Activated CD8-positive, alpha-beta memory T cell treated with anti-CD3 and anti-CD28 coated beads for 4 hours (primary cell): ENCODE results near the gene FAM185A.
"Not testable (repeated sequence)": the region's sequence is repeated elsewhere in the genome, so short reads cannot be mapped to it uniquely, and the experiment has no call there.

ENCODE experiments used
- DNase-seq, 2 donors: peaks; one replicate each; pipeline ENCODE4 v3.0.0-alpha.2; 2020; ENCODE audit warnings: low read depth in 2 of 2

The FAM185A gene

GRCh38 chr7:102830197-102830596 is 81.4 kb downstream of the FAM185A start:
- DNase-seq: no peak

GRCh38 chr7:102832674-102833073 is 83.9 kb downstream of the FAM185A start:
- DNase-seq: no peak

GRCh38 chr7:102833343-102833742 is 84.5 kb downstream of the FAM185A start:
- DNase-seq: no peak

GRCh38 chr7:102834466-102834865 is 85.7 kb downstream of the FAM185A start:
- DNase-seq: no peak

- DNase-seq: no peak
These were observed 86.2 kb downstream of the FAM185A start for GRCh38 chr7:102834999-102835398.

GRCh38 chr7:102836191-102836919 is 87.6 kb downstream of the FAM185A start:
- no peak for DNase-seq

GRCh38 chr7:102836977-102837376 is 88.2 kb downstream of the FAM185A start:
- DNase-seq: no peak

- DNase-seq: no peak
These were observed 89.0 kb downstream of the FAM185A start for GRCh38 chr7:102837802-102838201.

- DNase-seq: not testable (repeated sequence)
These were observed 89.8 kb downstream of the FAM185A start for GRCh38 chr7:102838572-102839101.

GRCh38 chr7:102840404-102840803 is 91.6 kb downstream of the FAM185A start:
- DNase-seq: no peak

- DNase-seq: no peak
These were observed 92.5 kb downstream of the FAM185A start for GRCh38 chr7:102841290-102841689.

GRCh38 chr7:102842284-102842683 is 93.5 kb downstream of the FAM185A start:
- DNase-seq: no peak

GRCh38 chr7:102843850-102844249 is 95.1 kb downstream of the FAM185A start:
- no peak for DNase-seq

- DNase-seq: no peak
These were observed 96.5 kb downstream of the FAM185A start for GRCh38 chr7:102845346-102845745.

GRCh38 chr7:102849079-102849478 is 100.3 kb downstream of the FAM185A start:
- no peak for DNase-seq

- DNase-seq: no peak
These were observed 100.7 kb downstream of the FAM185A start for GRCh38 chr7:102849538-102849937.

- no peak for DNase-seq
These were observed 107.2 kb downstream of the FAM185A start for GRCh38 chr7:102856036-102856435.
